PC-3 (cell line): ENCODE measurements around the gene WASHC1. TPM values are rescaled to one million over a fixed set of nuclear protein-coding genes. Genes with fewer than 3 reads are reported as not detected.
"Not testable (repeated sequence)": the region's sequence is repeated elsewhere in the genome, so short reads cannot be mapped to it uniquely, and the experiment has no call there.

ENCODE experiments used
- ATAC-seq: fragments of 200-7000 bp; cut with Tn5 transposase; 2 replicates; pipeline ENCODE4 v1.9.1; 2020; ENCODE audit warnings: mild to moderate bottlenecking, moderate library complexity
- BruUV-seq: library from RNA; stranded (reverse); fragments of 400-500 nt; replicated peaks from 2 replicates; lab custom pipeline; 2021; lab: Mats Ljungman, UMichigan
- CTCF ChIA-PET: fragments of 300-600 bp; sonication (Branson Sonifier 250); formaldehyde crosslinking; loops from one replicate; lab custom pipeline; 2022; ENCODE audit warnings: antibody characterized with exemption; lab: Charles Lee
- POLR2A ChIA-PET: fragments of 300-600 bp; sonication (Branson Sonifier 250); formaldehyde crosslinking; loops from one replicate; lab custom pipeline; 2022; ENCODE audit warnings: antibody characterized with exemption; ENCODE audit not compliant: unreplicated experiment; lab: Charles Lee
- DNase-seq: peaks from one replicate; pipeline ENCODE4 v3.0.0-alpha.2; 2015
- H2AFZ ChIP-seq: fragments of 300-600 bp; sonication (generic); 2 replicates; pipeline ENCODE4 v1.6.0; 2016; ENCODE audit warnings: antibody characterized with exemption, low read length
- H3F3A ChIP-seq: fragments of 300-600 bp; sonication (generic); one replicate; pipeline ENCODE4 v1.6.0; 2017; ENCODE audit warnings: antibody characterized with exemption, low read length, control low read depth, mild to moderate bottlenecking; ENCODE audit not compliant: unreplicated experiment
- H3K27ac ChIP-seq: fragments of 300-600 bp; sonication (generic); 2 replicates; pipeline ENCODE4 v1.5.1; 2016; ENCODE audit warnings: mild to moderate bottlenecking, low read length
- H3K27me3 ChIP-seq: fragments of 300-600 bp; sonication (generic); 2 replicates; pipeline ENCODE4 v1.6.1; 2016; ENCODE audit warnings: low read length, mixed read lengths
- H3K36me3 ChIP-seq: fragments of 300-600 bp; sonication (generic); 2 replicates; pipeline ENCODE4 v1.6.1; 2016; ENCODE audit warnings: low read depth, mixed run types, low read length, mixed read lengths
- H3K4me1 ChIP-seq: fragments of 300-600 bp; sonication (generic); 2 replicates; pipeline ENCODE4 v1.5.1; 2016; ENCODE audit warnings: low read length; ENCODE audit not compliant: insufficient read depth
- H3K4me2 ChIP-seq: fragments of 300-600 bp; sonication (generic); 2 replicates; pipeline ENCODE4 v1.6.0; 2016; ENCODE audit warnings: low read length
- H3K4me3 ChIP-seq: fragments of 300-600 bp; sonication (generic); 2 replicates; pipeline ENCODE4 v1.5.1; 2016; ENCODE audit warnings: mild to moderate bottlenecking, low read length, mixed read lengths
- H3K79me2 ChIP-seq: fragments of 300-600 bp; sonication (generic); 2 replicates; pipeline ENCODE4 v1.6.1; 2017; ENCODE audit warnings: low read length, mixed read lengths
- H3K9ac ChIP-seq: fragments of 300-600 bp; sonication (generic); 2 replicates; pipeline ENCODE4 v1.6.0; 2016; ENCODE audit warnings: mild to moderate bottlenecking, low read length
- H3K9me2 ChIP-seq: fragments of 300-600 bp; sonication (generic); replicated peaks from 2 replicates; pipeline ENCODE4 v1.6.1; 2016; ENCODE audit warnings: mixed run types, low read length, mixed read lengths
- H3K9me3 ChIP-seq: fragments of 300-600 bp; sonication (generic); 2 replicates; pipeline ENCODE4 v1.6.1; 2016; ENCODE audit warnings: low read length, mixed read lengths
- H4K20me1 ChIP-seq: fragments of 300-600 bp; sonication (generic); 2 replicates; pipeline ENCODE4 v1.6.1; 2016; ENCODE audit warnings: low read length, mixed read lengths
- intact Hi-C: fragments of 100-400 bp; cut with micrococcal nuclease; formaldehyde crosslinking; loops from 2 replicates; pipeline ENCODE4 v1.9.0; 2023
- total RNA-seq: library from RNA; depleted of rRNA; stranded (reverse); fragments of >200 nt; gene quantifications from 2 replicates; pipeline ENCODE4 v1.2.3, GENCODE V29; 2014

WASHC1 gene
- total RNA-seq, 1 experiment from 2014 or later, result 22.9 TPM

DNA sequence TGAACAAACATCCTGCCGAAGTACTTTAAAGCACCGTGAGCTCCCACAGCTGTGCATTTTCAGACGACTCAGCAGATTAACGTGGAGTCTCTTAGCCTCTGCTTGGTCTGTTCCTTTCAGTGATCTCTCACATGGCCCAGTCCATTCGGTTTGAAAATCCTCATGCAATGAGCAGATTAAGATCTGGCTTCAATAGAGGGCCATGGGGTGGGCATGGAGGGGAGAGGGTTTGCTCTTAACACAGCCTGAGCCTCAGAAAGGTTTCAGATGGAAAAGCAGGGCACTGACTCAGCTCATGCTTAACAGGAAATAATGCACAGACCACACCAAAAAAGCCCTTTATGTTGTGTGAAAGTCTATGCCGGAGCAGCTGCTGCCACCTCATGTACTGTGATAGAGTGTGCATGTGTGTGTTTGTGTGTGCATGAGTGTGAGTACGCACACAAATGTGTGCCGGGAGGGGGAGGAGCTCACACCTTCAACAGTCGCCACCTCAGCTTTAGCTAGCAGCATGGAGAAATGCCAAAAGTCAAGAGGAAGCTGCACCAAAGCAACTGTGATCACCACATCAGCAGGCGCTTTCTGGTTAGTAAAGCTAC, 33.9 kb upstream of the WASHC1 start:
- H4K20me1 ChIP-seq, CTCF ChIA-PET, intact Hi-C loops, H3K9me2 ChIP-seq, H3K4me1 ChIP-seq, H3K4me3 ChIP-seq, H3K36me3 ChIP-seq, H2AFZ ChIP-seq, H3K27me3 ChIP-seq, H3K9ac ChIP-seq, H3K79me2 ChIP-seq, H3K9me3 ChIP-seq, POLR2A ChIA-PET, H3F3A ChIP-seq: not testable (repeated sequence)
- DNase-seq (peak; percentile 30), ATAC-seq (peak; percentile 77)
- BruUV-seq, result TSS peak; percentile 87
- Histone ChIP-seq H3K27ac (peak overlapping the region; percentile 39; the same call in 1 of the 2 replicates), H3K4me2 (peak overlapping the region; percentile 63)

DNA sequence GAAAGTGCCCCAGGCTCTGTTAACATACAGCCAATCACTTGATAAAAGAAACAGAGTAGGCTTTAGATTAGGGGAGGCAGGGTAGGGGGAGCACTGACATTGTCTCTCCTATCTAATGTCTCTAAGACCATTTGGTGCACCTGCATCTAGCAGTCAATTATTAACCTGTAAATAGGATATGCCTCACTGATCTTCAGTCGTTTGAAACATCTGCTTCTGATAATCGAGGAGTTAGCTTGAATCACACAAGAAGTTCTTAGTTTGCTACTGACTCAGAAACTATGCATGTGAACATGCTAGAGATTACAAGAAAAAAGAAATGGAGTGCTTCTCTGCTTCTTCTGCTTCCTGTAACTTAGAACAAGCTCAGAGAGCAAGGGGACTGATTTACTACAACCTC, 23.4 kb upstream of the WASHC1 start:
- H2AFZ ChIP-seq, DNase-seq, H3K27me3 ChIP-seq, POLR2A ChIA-PET, H3K9me2 ChIP-seq, H3K27ac ChIP-seq, H3K4me3 ChIP-seq, H3K4me1 ChIP-seq, H3K9me3 ChIP-seq, H3K9ac ChIP-seq, H3K79me2 ChIP-seq, H3F3A ChIP-seq, intact Hi-C loops, BruUV-seq, H3K4me2 ChIP-seq, CTCF ChIA-PET, H4K20me1 ChIP-seq, ATAC-seq, H3K36me3 ChIP-seq: not testable (repeated sequence)

DNA sequence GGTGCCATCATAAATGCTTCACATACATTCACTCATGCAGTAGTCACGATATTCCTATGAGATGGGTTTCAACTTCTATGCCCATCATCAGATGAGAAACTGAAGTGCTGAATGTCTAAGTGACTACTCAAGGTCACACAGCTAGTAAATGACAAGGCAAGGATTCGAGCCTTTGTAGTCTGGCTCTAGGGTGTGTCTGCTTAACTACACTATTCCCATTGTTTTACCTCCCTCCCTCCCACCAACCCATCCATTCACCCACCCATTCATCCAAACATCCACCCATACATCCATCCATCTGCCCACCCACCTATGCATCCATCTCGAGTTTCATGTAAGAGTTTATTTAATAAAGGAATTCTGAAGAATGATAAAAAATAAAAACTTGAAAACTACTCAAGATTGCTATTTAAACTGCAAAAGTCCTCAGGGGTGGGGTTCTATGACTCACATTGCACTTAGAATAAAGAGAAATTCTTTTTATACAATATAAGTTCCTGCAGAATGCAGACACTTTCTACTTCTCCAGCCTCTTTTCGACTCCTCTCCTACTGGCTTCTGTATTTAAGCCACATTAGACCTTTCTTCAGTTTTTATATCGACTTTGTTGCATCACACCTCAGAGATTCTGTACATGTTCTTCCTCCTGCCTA, 19.1 kb upstream of the WASHC1 start:
- DNase-seq, POLR2A ChIA-PET, intact Hi-C loops, H3K9me2 ChIP-seq, H2AFZ ChIP-seq, H3K79me2 ChIP-seq, H3K27ac ChIP-seq, CTCF ChIA-PET, BruUV-seq, H3K9ac ChIP-seq, H3K4me2 ChIP-seq, H3K36me3 ChIP-seq, H3K4me3 ChIP-seq, H3K4me1 ChIP-seq, H3K27me3 ChIP-seq, H3K9me3 ChIP-seq, H3F3A ChIP-seq, H4K20me1 ChIP-seq: not testable (repeated sequence)
- peak; percentile 88 for ATAC-seq

DNA sequence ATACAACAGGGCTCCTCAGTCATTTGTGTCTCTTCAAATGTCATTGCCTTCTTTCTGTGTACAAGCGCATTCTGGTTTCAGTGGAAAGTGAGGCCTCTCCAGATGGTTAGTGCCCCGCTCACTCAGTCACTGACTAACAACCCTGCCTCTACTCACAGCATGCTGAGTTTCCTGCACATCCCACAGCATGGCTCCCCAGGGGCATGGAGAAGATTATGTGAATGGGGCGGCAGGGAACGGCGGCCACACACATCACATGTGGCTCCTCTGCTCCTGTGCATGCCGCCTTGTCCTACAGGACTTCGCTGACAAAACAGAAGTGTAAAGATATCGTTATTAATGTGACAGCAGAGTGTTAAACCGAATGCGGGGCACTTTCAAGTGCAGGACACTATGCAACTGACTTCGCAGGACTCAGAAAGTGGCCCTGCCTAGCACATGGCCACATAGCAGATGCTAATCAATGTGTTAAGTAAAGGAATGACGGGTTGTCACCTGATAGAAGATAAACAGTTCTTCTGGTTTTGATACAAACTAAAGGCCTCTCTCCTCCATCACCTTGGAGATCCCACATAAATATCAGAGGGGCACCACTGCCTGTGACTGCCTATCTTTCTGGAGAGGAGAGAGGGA, 17.5 kb upstream of the WASHC1 start:
- H2AFZ ChIP-seq, H3K4me1 ChIP-seq, H3K79me2 ChIP-seq, intact Hi-C loops, H3K36me3 ChIP-seq, ATAC-seq, H3F3A ChIP-seq, H3K9me3 ChIP-seq, H3K9ac ChIP-seq, H3K27ac ChIP-seq, H3K9me2 ChIP-seq, H3K4me2 ChIP-seq, H3K4me3 ChIP-seq, H4K20me1 ChIP-seq, DNase-seq, POLR2A ChIA-PET, H3K27me3 ChIP-seq, BruUV-seq, CTCF ChIA-PET: not testable (repeated sequence)

DNA sequence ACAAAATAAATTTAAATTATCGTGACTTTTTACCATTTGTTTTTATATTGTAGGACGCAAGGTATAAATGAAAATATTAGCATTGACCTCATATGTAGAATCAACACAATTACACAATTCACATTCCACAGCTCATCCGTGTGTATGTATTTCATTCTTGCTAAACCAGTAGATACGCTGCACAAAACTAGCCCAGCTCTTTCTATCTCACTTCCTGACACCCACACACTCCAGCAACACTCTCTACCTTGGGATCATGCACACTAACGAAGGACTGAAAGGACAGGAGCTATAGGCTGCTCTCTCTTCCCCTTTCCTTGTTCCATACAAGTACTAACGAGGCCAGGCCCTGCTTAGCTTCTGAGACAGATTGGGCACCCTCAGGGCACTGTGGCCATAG, 16.9 kb upstream of the WASHC1 start:
- H3K4me1 ChIP-seq, intact Hi-C loops, H3F3A ChIP-seq, POLR2A ChIA-PET, H3K4me3 ChIP-seq, H3K9ac ChIP-seq, H2AFZ ChIP-seq, H3K4me2 ChIP-seq, H3K9me2 ChIP-seq, BruUV-seq, H3K9me3 ChIP-seq, H3K27ac ChIP-seq, H4K20me1 ChIP-seq, CTCF ChIA-PET, H3K36me3 ChIP-seq, ATAC-seq, H3K27me3 ChIP-seq, H3K79me2 ChIP-seq: not testable (repeated sequence)
- peak; percentile 1 for DNase-seq

DNA sequence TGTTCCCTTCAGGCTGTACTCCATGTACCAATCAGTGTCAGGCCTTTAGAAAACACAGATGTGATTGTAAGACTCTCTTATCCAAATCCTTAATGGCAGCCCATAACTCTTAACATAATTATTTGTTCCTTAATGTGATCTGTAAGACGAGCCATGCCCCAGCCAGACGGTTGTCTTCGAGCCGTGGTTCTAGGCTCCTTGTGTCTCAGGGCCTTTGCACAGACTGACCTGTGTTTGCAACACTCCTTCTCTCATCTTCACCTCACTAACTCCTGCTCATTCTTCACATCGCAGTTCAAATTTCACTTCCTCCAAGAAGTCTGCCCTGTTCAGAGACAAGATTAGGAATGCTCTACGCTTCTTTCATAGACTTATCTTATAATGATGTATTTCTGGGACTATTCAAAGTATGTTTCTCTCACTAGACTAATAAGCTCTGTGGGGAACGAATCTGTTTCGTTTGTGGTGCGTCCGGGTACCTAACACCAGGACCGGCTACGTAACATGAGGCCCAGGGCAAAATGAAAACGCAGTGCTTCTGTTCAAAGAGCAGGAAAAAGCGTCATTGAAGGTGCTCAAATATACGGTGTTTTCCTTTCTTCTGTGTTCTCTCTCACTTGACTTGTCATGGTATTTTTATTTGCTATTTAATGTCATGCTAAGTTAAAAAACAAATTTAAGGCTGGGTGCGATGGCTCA, 16.1 kb upstream of the WASHC1 start:
- H3K79me2 ChIP-seq, DNase-seq, H2AFZ ChIP-seq, H3K4me1 ChIP-seq, H3K4me2 ChIP-seq, H3K36me3 ChIP-seq, H3K9ac ChIP-seq, H3K9me3 ChIP-seq, intact Hi-C loops, ATAC-seq, H4K20me1 ChIP-seq, H3K27me3 ChIP-seq, H3K27ac ChIP-seq, H3K4me3 ChIP-seq, H3F3A ChIP-seq, CTCF ChIA-PET, POLR2A ChIA-PET, H3K9me2 ChIP-seq: not testable (repeated sequence)
- BruUV-seq, result TSS peak; percentile 10
